GM18951 (cell line): ENCODE data around the gene KCNE2.
"Not testable (repeated sequence)": the region's sequence is repeated elsewhere in the genome, so short reads cannot be mapped to it uniquely, and the experiment has no call there.

Experiments used
- POLR2A ChIP-seq: IDR thresholded peaks from 4 replicates; pipeline ENCODE4 v1.6.1; 2011; ENCODE audit warnings: mild to moderate bottlenecking; ENCODE audit not compliant: insufficient read length, insufficient read depth; ENCODE audit errors: extremely low read depth
- in situ Hi-C: fragments of 300-500 bp; cut with MboI; formaldehyde crosslinking; loops from one replicate; pipeline ENCODE4 v1.12.0; 2022; ENCODE audit warnings: low sequenced_read_pairs, mixed read lengths, inconsistent platforms; ENCODE audit not compliant: unreplicated experiment

Gene KCNE2

GRCh38 chr21:34365809-34366208 lies 2.0 kb downstream of the KCNE2 start:
- no peak for TF ChIP-seq POLR2A
- in situ Hi-C loops, result no loop called here

GRCh38 chr21:34367320-34367935 lies 3.6 kb downstream of the KCNE2 start:
- no peak for TF ChIP-seq POLR2A
- in situ Hi-C loops, result no loop called here

- in situ Hi-C loops, result no loop called here
- no peak for TF ChIP-seq POLR2A
Measured at GRCh38 chr21:34369741-34370140, 5.9 kb downstream of the KCNE2 start.

- in situ Hi-C loops, result no loop called here
Measured at GRCh38 chr21:34372321-34372720, 8.5 kb downstream of the KCNE2 start.

GRCh38 chr21:34374462-34374861 lies 10.7 kb downstream of the KCNE2 start:
- in situ Hi-C loops, result not testable (repeated sequence)

More at GRCh38 chr21:34372321-34372720, 8.5 kb downstream of the KCNE2 start:
- no peak for TF ChIP-seq POLR2A

GRCh38 chr21:34374940-34375618 lies 11.3 kb downstream of the KCNE2 start, which contains the start of gene SMIM11:
SMIM11 (plus strand) TSS chr21:34375507; CDS start chr21:34379505, 3,998 bp downstream.
- in situ Hi-C loops, result not testable (repeated sequence)

GRCh38 chr21:34375619-34375972 lies 11.8 kb downstream of the KCNE2 start:
- in situ Hi-C loops, result not testable (repeated sequence)

GRCh38 chr21:34383138-34383537 lies 19.3 kb downstream of the KCNE2 start:
- in situ Hi-C loops, result not testable (repeated sequence)

- in situ Hi-C loops, result not testable (repeated sequence)
Measured at GRCh38 chr21:34383724-34384415, 20.1 kb downstream of the KCNE2 start.

GRCh38 chr21:34400522-34400921 lies 36.7 kb downstream of the KCNE2 start:
- in situ Hi-C loops, result not testable (repeated sequence)

GRCh38 chr21:34404742-34405141 lies 40.9 kb downstream of the KCNE2 start:
- in situ Hi-C loops, result not testable (repeated sequence)

- in situ Hi-C loops, result not testable (repeated sequence)
Measured at GRCh38 chr21:34405686-34406085, 41.9 kb downstream of the KCNE2 start.

GRCh38 chr21:34406102-34406501 lies 42.3 kb downstream of the KCNE2 start:
- in situ Hi-C loops, result not testable (repeated sequence)

GRCh38 chr21:34406676-34407075 lies 42.9 kb downstream of the KCNE2 start:
- in situ Hi-C loops, result not testable (repeated sequence)

GRCh38 chr21:34407294-34407693 lies 43.5 kb downstream of the KCNE2 start:
- in situ Hi-C loops, result not testable (repeated sequence)

- in situ Hi-C loops, result not testable (repeated sequence)
Measured at GRCh38 chr21:34417448-34418077, 53.8 kb downstream of the KCNE2 start.
